Upper lobe of left lung (tissue), 6 donors: ENCODE results near the gene TJP2. TPM values are rescaled to one million over a fixed set of nuclear protein-coding genes. Genes with fewer than 3 reads are reported as not detected.

Experiments used
- ATAC-seq, 2 donors: fragments of 200-7000 bp; cut with Tn5 transposase; one replicate each; pipeline ENCODE4 v1.9.1; 2022; ENCODE audit warnings: mild to moderate bottlenecking in 2 of 2, moderate library complexity in 2 of 2; ENCODE audit not compliant: low FRiP score in 2 of 2
- DNase-seq, 2 donors: peaks; one replicate each; pipeline ENCODE4 v3.0.0-alpha.2; 2019 to 2020
- H3K27ac ChIP-seq, 4 donors: fragments of 200-600 bp; sonication (generic); one replicate each; pipeline ENCODE4 v1.5.1; 2016 to 2019
- H3K27me3 ChIP-seq, 4 donors: fragments of 200-600 bp; sonication (generic); one replicate each; pipeline ENCODE4 v1.5.1; 2017 to 2019
- H3K36me3 ChIP-seq, 4 donors: fragments of 200-600 bp; sonication (generic); one replicate each; pipeline ENCODE4 v1.5.1; 2016 to 2019
- H3K4me1 ChIP-seq, 4 donors: fragments of 200-600 bp; sonication (generic); one replicate each; pipeline ENCODE4 v1.5.1; 2018 to 2019
- H3K4me3 ChIP-seq, 4 donors: fragments of 200-600 bp; sonication (generic); one replicate each; pipeline ENCODE4 v1.5.1; 2017 to 2019; ENCODE audit warnings: mild to moderate bottlenecking in 2 of 4, moderate library complexity in 1 of 4
- H3K9me3 ChIP-seq, 4 donors: fragments of 200-600 bp; sonication (generic); one replicate each; pipeline ENCODE4 v1.5.1; 2018 to 2019
- CTCF ChIP-seq, 6 experiments: fragments of 450-650 bp in 4 of 6; fragments of 200-600 bp in 2 of 6; sonication (generic) in 2 of 6; IDR thresholded peaks; one replicate each; pipeline ENCODE4 v1.5.1; 2016 to 2019; ENCODE audit warnings: antibody characterized with exemption in 6 of 6
- EP300 ChIP-seq, 4 donors: sonication (generic); formaldehyde crosslinking; IDR thresholded peaks; one replicate each; pipeline ENCODE4 v1.5.1; 2017; ENCODE audit warnings: antibody characterized with exemption in 4 of 4, control low read depth in 2 of 4
- POLR2A ChIP-seq, 4 donors: fragments of 450-650 bp; IDR thresholded peaks; one replicate each; pipeline ENCODE4 v1.5.1; 2016 to 2017; ENCODE audit warnings: antibody characterized with exemption in 4 of 4, mild to moderate bottlenecking in 2 of 4
- POLR2AphosphoS5 ChIP-seq, 2 donors: sonication (generic); formaldehyde crosslinking; IDR thresholded peaks; one replicate each; pipeline ENCODE4 v1.5.1; 2017; ENCODE audit warnings: antibody characterized with exemption in 2 of 2
- WGBS, 2 donors: methylation state at CpG; one replicate each; pipeline ENCODE4 v1.1.5; 2017 to 2018; 5-methylcytosine and 5-hydroxymethylcytosine counted together
- total RNA-seq, 6 donors: library from RNA; depleted of rRNA in 4 of 6; stranded (reverse); fragments of >200 nt in 4 of 6; gene quantifications; one replicate each; pipeline versions ENCODE4 v1.1.0 to v1.2.1, GENCODE V29; 2016 to 2021
- donor health status: DM: no; HTN: no; CAD: no; lungs with moderate emphysema.
- donor health status: DM: no; HTN: yes; CAD: no; lungs with severe emphysema.

The TJP2 gene
- total RNA-seq, 6 donors from 2014 or later: 98.3 to 270 (median 185) TPM

GRCh38 chr9:69198521-69199220, 24.6 kb downstream of the TJP2 start:
- DNase-seq: no peak
- TF ChIP-seq CTCF (IDR thresholded peaks at IDR 0.05) (no peak), EP300 (IDR thresholded peaks at IDR 0.05) (no peak), POLR2AphosphoS5 (IDR thresholded peaks at IDR 0.05) (no peak), POLR2A (IDR thresholded peaks at IDR 0.05) (no peak)
- 51 to 53% methylated on average over 7 of the region's 7 CpGs for WGBS, 2 donors
- H3K9me3 ChIP-seq: no peaks in the 10 kb centered on the region
- peaks cover 0 to 5% (median 0%) of the 10 kb centered on the region in 4 donors for H3K36me3 ChIP-seq
- no peaks in the 10 kb centered on the region for H3K27me3 ChIP-seq
- no peak overlapping the region for H3K4me3 ChIP-seq
- ATAC-seq: peak in 1 of 2 donors; percentile 40
- H3K4me1 ChIP-seq: peaks cover 16 to 25% (median 21%) of the 10 kb centered on the region in 4 donors
- peak overlapping the region in 1 of 4 donors; percentile 4 for H3K27ac ChIP-seq

DNA sequence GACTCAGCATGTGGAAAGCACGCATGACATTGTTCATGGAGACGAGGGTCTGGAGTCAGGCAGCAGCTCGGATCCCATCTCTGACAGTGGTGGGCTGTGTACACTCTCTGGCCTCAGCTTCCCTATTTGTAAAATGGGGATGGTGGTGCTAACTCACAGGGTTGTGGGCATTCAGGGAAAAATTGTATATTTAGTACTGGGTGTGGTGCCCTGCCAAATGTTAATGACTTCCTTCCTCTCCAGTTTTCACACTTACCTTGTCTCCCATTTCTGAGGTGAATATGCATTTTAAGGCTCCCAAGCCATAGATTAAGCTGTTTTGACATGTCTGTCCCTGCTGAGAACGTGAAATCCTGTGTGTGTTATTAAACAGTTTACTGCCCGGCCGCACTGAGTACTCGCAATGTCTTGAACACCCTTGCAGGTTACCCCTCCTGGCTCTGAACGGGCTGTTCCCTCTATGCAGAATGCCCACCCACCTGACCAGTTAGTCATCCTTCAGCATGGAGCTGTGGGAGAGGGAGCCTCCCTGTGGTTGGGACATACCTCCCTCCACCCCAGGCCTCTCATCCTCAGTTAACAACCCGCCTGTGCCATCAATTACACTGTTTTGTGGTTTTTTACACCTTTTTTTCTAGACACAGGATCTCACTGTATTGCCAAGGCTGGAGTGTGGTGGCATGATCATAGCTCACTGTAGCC, 25.8 kb downstream of the TJP2 start:
- no peak for DNase-seq
- peaks cover 14 to 37% (median 30%) of the 10 kb centered on the region in 4 donors for H3K4me1 ChIP-seq
- 67 to 77% methylated on average over 9 of the region's 9 CpGs for WGBS, 2 donors

DNA sequence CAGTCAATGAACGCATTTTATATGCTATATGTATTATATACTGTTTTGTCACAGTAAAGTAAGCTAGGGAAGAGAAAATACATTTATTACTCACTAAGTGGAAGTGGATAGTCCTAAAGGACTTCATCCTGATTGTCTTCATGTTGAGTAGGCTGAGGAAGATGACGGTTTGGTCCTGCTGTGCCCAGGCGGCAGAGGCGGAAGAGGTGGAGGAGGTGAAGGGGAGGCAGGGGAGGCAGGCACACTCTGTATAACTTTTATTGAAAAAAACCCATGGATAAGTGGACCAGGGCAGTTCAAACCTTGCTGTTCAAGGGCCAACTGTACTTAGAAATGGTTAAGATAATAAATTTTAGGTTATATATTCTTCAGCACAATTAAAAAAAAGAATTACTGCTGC, 28.5 kb downstream of the TJP2 start:
- WGBS, 2 donors: 96 to 97% methylated on average over 4 of the region's 4 CpGs
- H3K4me1 ChIP-seq: peaks cover 14 to 38% (median 37%) of the 10 kb centered on the region in 4 donors

More for the DNA sequence above, 25.8 kb downstream of the TJP2 start:
- no peaks in the 10 kb centered on the region for H3K27me3 ChIP-seq
- no peaks in the 10 kb centered on the region for H3K9me3 ChIP-seq
- ATAC-seq: no peak
- no peak for TF ChIP-seq POLR2A (IDR thresholded peaks at IDR 0.05)
- no peak for TF ChIP-seq EP300 (IDR thresholded peaks at IDR 0.05)
- no peak for TF ChIP-seq POLR2AphosphoS5 (IDR thresholded peaks at IDR 0.05)
- no peak for TF ChIP-seq CTCF (IDR thresholded peaks at IDR 0.05)
- H3K4me3 ChIP-seq: no peak overlapping the region
- H3K27ac ChIP-seq: no peak overlapping the region
- peaks cover 0 to 5% (median 0%) of the 10 kb centered on the region in 4 donors for H3K36me3 ChIP-seq

DNA sequence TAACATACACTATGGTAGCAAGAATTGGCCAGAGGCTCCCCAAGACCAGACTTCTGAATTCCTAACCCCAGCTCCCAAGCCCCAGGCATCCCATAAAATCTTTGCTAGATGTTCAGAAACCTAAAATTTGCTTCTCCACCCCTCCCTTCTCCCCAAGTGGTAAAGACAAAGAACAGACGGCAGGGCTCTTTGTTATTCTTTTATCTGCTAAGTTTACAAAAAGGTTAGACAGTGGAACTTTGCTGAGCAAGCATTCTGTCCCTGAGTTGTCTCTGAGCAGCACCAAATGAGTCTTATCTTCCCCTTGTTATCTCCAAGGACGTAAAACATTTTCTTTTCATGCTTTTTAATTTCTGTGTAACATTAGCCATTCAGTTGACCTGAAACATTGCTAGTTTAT, 30.2 kb downstream of the TJP2 start:
- Histone ChIP-seq H3K27me3 (no peaks in the 10 kb centered on the region), H3K4me3 (no peak overlapping the region), H3K36me3 (peaks cover 0 to 5% (median 0%) of the 10 kb centered on the region in 4 donors), H3K27ac (peak overlapping the region in 2 of 4 donors; percentile 5 to 27), H3K4me1 (peaks cover 16 to 31% (median 26%) of the 10 kb centered on the region in 4 donors), H3K9me3 (no peaks in the 10 kb centered on the region)
- no peak for ATAC-seq
- TF ChIP-seq CTCF (IDR thresholded peaks at IDR 0.05) (no peak), POLR2AphosphoS5 (IDR thresholded peaks at IDR 0.05) (no peak), EP300 (IDR thresholded peaks at IDR 0.05) (no peak), POLR2A (IDR thresholded peaks at IDR 0.05) (no peak)
- no peak for DNase-seq
- 29 to 34% methylated on average over 2 of the region's 2 CpGs for WGBS, 2 donors

More for the DNA sequence above, 28.5 kb downstream of the TJP2 start:
- no peak overlapping the region for H3K27ac ChIP-seq
- ATAC-seq (no peak), DNase-seq (no peak)
- TF ChIP-seq CTCF (IDR thresholded peaks at IDR 0.05) (no peak), POLR2A (IDR thresholded peaks at IDR 0.05) (no peak), POLR2AphosphoS5 (IDR thresholded peaks at IDR 0.05) (no peak), EP300 (IDR thresholded peaks at IDR 0.05) (no peak)
- peaks cover 0 to 5% (median 0%) of the 10 kb centered on the region in 4 donors for H3K36me3 ChIP-seq
- H3K4me3 ChIP-seq: no peak overlapping the region
- no peaks in the 10 kb centered on the region for H3K9me3 ChIP-seq
- H3K27me3 ChIP-seq: no peaks in the 10 kb centered on the region
